K562 (cell line): ENCODE data around the gene OR8K5.

Experiments used
- ATF4 ChIP-seq: fragments of 450-650 bp; formaldehyde crosslinking; IDR thresholded peaks from 2 replicates; pipeline ENCODE4 v1.4.0; 2022; ENCODE audit warnings: mild to moderate bottlenecking, moderate library complexity
- BRCA1 ChIP-seq, 2 experiments: fragments of 450-650 bp in 1 of 2; sonication (generic) in 1 of 2; formaldehyde crosslinking in 1 of 2; IDR thresholded peaks; 2 replicates each; pipeline versions ENCODE4 v1.5.0 to v1.6.1; 2017 to 2020; ENCODE audit warnings: mild to moderate bottlenecking in 1 of 2, missing genetic modification reagents in 1 of 2
- CEBPB ChIP-seq: fragments of 450-650 bp; IDR thresholded peaks from 2 replicates; pipeline ENCODE4 v1.6.1; 2016; ENCODE audit warnings: missing genetic modification characterization, missing compliant biosample characterization
- E2F1 ChIP-seq: sonication (generic); formaldehyde crosslinking; IDR thresholded peaks from 2 replicates; pipeline ENCODE4 v1.8.1; 2023; ENCODE audit warnings: mild to moderate bottlenecking, missing genetic modification reagents, moderate library complexity
- PCBP1 ChIP-seq: fragments of 200-400 bp; formaldehyde crosslinking; IDR thresholded peaks from 2 replicates; pipeline ENCODE4 v1.6.1; 2018; ENCODE audit warnings: mild to moderate bottlenecking, low read depth, low read length; ENCODE audit not compliant: poor library complexity, severe bottlenecking
- ZNF76 ChIP-seq: fragments of 250-450 bp; sonication (Bioruptor Pico); IDR thresholded peaks from 2 replicates; pipeline ENCODE4 v1.4.0; 2020; ENCODE audit warnings: mild to moderate bottlenecking, moderate library complexity, borderline replicate concordance
- TF ChIP-seq, protein P1 (sequence below), 3 experiments: IDR thresholded peaks in 2 of 3; conservative IDR thresholded peaks in 1 of 3; 2 replicates each; pipeline ENCODE4 v1.5.1; 2011 to 2012; ENCODE audit warnings: low read length in 3 of 3, mild to moderate bottlenecking in 3 of 3, control low read depth in 2 of 3, improper control_type of control experiment in 1 of 3, inconsistent platforms in 1 of 3, low read depth in 1 of 3, mixed read lengths in 1 of 3, moderate library complexity in 1 of 3; ENCODE audit not compliant: insufficient read depth in 2 of 3

DNA sequence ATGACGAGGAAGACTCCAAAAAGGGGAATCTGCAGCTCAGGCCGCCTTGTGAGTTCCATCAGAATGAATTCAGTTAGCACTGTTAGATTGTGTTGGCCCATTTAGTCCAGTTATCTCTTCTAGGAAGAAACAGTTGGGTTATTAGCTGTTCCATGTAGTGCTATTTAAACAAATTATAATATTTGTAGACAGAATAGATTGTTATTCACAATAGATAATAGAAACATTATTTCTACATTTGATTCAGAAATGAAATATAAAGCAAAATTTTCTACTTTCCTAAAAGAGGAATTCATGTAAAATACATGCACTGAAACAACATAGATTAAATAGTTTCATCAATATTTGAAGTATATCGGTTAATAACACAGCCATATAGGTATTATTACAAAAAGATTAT lies at the start of gene OR8K5:
- TF ChIP-seq BRCA1 (IDR thresholded peaks at IDR 0.05) (no peak), BRCA1 (CRISPR knock-in tag; IDR thresholded peaks at IDR 0.05) (no peak), CEBPB (tag) (no peak), PCBP1 (no peak), E2F1 (CRISPR knock-in tag) (no peak), ATF4 (CRISPR knock-in tag) (no peak), ZNF76 (CRISPR knock-in tag) (no peak)
- TF ChIP-seq, protein P1, sequence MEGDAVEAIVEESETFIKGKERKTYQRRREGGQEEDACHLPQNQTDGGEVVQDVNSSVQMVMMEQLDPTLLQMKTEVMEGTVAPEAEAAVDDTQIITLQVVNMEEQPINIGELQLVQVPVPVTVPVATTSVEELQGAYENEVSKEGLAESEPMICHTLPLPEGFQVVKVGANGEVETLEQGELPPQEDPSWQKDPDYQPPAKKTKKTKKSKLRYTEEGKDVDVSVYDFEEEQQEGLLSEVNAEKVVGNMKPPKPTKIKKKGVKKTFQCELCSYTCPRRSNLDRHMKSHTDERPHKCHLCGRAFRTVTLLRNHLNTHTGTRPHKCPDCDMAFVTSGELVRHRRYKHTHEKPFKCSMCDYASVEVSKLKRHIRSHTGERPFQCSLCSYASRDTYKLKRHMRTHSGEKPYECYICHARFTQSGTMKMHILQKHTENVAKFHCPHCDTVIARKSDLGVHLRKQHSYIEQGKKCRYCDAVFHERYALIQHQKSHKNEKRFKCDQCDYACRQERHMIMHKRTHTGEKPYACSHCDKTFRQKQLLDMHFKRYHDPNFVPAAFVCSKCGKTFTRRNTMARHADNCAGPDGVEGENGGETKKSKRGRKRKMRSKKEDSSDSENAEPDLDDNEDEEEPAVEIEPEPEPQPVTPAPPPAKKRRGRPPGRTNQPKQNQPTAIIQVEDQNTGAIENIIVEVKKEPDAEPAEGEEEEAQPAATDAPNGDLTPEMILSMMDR (IDR thresholded peaks at IDR 0.05 in 2 of 3, conservative IDR thresholded peaks at IDR 0.05 in 1 of 3; ENCODE audit: insufficient read depth in 2 of 3, low read depth in 1 of 3, low read length in 3 of 3) = no peak
